ENCODE results near the gene CAMTA1. TPM values are rescaled to one million over a fixed set of nuclear protein-coding genes. Genes with fewer than 3 reads are reported as not detected.

Gene CAMTA1
- total RNA-seq, 1 experiment from 2014 or later = 69.5 TPM

DNA sequence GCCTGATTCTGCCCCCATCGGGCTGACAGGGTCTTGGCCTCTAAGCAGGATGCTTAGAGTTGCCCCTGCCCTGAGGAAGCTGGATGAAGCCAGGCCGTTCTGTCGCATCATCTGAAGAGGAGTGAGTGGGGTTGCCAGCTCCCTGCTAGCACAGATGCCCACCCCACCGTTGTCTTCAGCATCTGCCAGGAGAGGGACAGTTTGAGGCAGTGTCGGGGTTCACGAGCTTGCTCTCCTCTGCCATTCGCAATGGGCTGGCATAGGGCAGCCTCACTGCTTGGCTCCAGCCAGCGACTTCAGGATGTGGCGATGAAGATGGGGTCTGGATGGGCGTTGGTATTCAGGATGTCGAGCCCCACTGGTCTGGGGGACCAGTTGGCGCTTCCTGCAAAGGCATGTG, 840.1 kb downstream of the CAMTA1 start:
- ChIA-PET POLR2A (no interaction called here), CTCF (no interaction called here), RAD21 (ENCODE audit: low non-redundant PET in 1 of 2, low total read pairs in 2 of 2, uncharacterized antibody in 2 of 2, unreplicated experiment in 2 of 2) (no interaction called here)
- TF ChIP-seq POLR2A (IDR thresholded peaks at IDR 0.05; ENCODE audit: borderline replicate concordance, extremely low read depth, insufficient read depth, insufficient read length) (no peak), POLR2AphosphoS5 (IDR thresholded peaks at IDR 0.05; ENCODE audit: low read depth, low read length) (no peak), FOSL1 (IDR thresholded peaks at IDR 0.05; ENCODE audit: low read depth) (no peak), SP1 (IDR thresholded peaks at IDR 0.05; ENCODE audit: low read depth) (no peak), MAX (IDR thresholded peaks at IDR 0.05) (no peak), JUND (IDR thresholded peaks at IDR 0.05) (no peak), CTCF (IDR thresholded peaks at IDR 0.05 in 2 of 3, conservative IDR thresholded peaks at IDR 0.05 in 1 of 3; ENCODE audit: borderline replicate concordance in 1 of 3, insufficient read depth in 1 of 3, low read depth in 2 of 3, low read length in 2 of 3) (no peak), SIN3A (IDR thresholded peaks at IDR 0.05; ENCODE audit: low read depth) (no peak), ZBTB33 (IDR thresholded peaks at IDR 0.05; ENCODE audit: extremely low read depth, insufficient replicate concordance, low read length) (no peak), EGR1 (IDR thresholded peaks at IDR 0.05; ENCODE audit: low read depth) (no peak), TCF7L2 (IDR thresholded peaks at IDR 0.05; ENCODE audit: borderline replicate concordance, extremely low read depth, insufficient read depth, insufficient read length) (no peak), RAD21 (IDR thresholded peaks at IDR 0.05; ENCODE audit: low read depth) (no peak), SRF (IDR thresholded peaks at IDR 0.05; ENCODE audit: low read depth) (no peak), CBX3 (IDR thresholded peaks at IDR 0.05; ENCODE audit: low read depth) (no peak), ZFX (IDR thresholded peaks at IDR 0.05) (no peak), EZH2 (IDR thresholded peaks at IDR 0.05) (no peak), EZH2phosphoT487 (IDR thresholded peaks at IDR 0.05; ENCODE audit: borderline replicate concordance) (no peak)
- Histone ChIP-seq H3K4me2 (ENCODE audit: low read length) (no peak overlapping the region), H3K9me2 (ENCODE audit: insufficient read depth) (no peaks in the 10 kb centered on the region), H3K9me3 (ENCODE audit: control insufficient read depth in 1 of 2, insufficient read depth in 1 of 2, low read depth in 1 of 2, low read length in 2 of 2) (no peaks in the 10 kb centered on the region), H4K20me1 (ENCODE audit: insufficient read depth) (no peaks in the 10 kb centered on the region), H3K27me3 (ENCODE audit: insufficient read depth, low read length) (peaks cover 96% of the 10 kb centered on the region), H3K36me3 (ENCODE audit: control insufficient read depth in 1 of 2, insufficient read depth in 2 of 2, low read length in 2 of 2) (no peaks in the 10 kb centered on the region), H3K27ac (ENCODE audit: low read depth, low read length) (no peak overlapping the region), H3K79me2 (ENCODE audit: insufficient read depth, low read length) (no peaks in the 10 kb centered on the region), H2AFZ (ENCODE audit: low read depth, low read length, poor library complexity, severe bottlenecking) (no peak overlapping the region), H3K4me3 (replicated peaks in 1 of 2; ENCODE audit: low read depth in 1 of 2, low read length in 2 of 2) (no peak overlapping the region), H3K4me1 (ENCODE audit: control insufficient read depth in 1 of 2, insufficient read depth in 2 of 2, low read length in 2 of 2) (no peaks in the 10 kb centered on the region), H3K9ac (ENCODE audit: low read length) (no peak overlapping the region)
- ATAC-seq (no peak), DNase-seq (ENCODE audit: low read depth, low spot score) (no peak)
- no TSS peak for BruUV-seq (replicated peaks)
- intact Hi-C loops (cut with micrococcal nuclease) = no loop called here

Measured in HCT116 (cell line).